HS-5 (cell line): ENCODE data around the gene OTOF.

ENCODE experiments used
- DNase-seq: peaks from one replicate; pipeline ENCODE4 v3.0.0-alpha.2; 2012; ENCODE audit warnings: low read depth

OTOF gene

GRCh38 chr2:26500406-26500805 lies 22.5 kb upstream of the OTOF start:
- DNase-seq: no peak

- DNase-seq: no peak
Observed at GRCh38 chr2:26495705-26496297, 17.9 kb upstream of the OTOF start.

- no peak for DNase-seq
Observed at GRCh38 chr2:26494891-26495290, 17.0 kb upstream of the OTOF start.

GRCh38 chr2:26494199-26494598 lies 16.3 kb upstream of the OTOF start:
- DNase-seq: no peak

DNA sequence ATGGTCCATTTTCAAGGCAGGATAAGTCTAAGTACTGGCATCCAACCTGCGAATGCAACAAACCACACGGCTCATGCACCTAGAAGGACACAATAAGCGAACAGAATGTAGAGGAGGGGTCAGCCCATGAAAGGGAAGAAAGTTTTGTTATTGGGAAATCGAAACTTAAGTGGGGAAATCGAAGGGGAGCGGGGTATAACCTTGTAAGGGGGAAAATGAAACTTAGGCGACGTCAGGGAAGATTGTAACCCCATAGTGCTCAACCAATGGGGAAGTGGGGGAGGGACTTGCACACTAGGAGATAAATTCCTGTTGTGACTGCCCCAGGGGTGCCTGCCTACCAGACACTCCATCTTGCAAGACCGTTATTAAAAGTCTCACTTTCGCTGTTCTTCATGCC lies 15.6 kb upstream of the OTOF start:
- DNase-seq: no peak

- DNase-seq: no peak
Observed at GRCh38 chr2:26492749-26493515, 15.0 kb upstream of the OTOF start.

DNA sequence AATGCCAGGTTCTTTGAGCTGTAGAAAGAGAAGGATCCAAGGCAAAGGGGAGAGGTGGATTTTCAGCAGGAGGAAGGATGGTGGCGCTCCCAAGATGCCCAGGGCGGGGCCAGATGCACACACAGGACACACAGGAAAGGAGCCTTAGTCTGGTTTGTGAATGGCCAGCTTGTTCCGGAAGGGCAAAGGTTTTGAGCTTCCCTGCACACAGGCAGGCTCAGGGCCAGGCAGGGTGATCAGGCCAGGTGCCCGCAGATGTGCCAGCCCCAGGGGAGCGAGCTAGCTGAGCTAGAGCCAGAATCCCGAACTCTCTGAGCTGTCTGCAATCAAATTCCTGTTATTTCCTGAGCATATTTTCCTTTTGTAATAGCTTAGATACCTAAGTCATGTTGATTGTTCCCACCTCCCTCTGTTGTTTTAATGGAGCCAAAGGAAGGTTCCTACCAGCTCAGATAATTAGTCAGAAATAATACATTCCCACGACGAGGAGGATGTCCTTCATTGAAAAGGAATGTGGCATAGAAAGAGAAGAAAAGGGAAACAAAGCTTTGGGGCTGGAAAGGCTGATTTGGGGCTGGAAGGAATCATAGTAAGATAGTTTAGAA lies 13.7 kb upstream of the OTOF start:
- DNase-seq: no peak

DNA sequence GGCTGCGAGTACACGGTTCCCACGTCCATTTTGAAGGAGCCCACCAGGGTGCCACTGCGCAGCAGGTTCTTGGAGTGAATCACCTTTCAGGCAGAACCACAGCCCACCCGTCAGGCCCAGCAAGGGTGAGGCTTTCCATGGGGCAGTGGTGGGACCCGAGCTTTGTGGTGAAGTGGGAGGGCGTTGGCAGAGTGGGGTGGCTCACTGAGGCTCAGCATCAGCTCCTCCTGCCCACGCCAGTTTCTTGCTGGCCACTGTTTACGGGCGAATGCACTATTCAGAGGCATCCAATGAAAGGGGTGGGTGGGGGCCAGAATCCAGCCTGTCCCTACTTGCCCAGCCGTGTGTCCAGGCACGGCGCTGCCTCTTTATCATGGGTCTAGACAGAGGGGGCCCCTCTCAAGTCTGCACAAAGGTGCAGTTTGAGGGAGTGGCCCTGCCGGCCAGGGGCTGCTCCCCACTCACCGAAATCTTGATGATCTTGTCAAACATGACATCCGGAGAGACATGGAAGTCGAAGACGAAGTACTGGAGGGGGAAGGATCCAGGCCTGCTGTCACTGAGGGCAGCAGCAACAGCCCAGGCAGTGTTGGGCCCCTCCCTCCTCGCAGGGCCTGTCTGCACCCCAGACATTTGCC lies 11.4 kb upstream of the OTOF start:
- no peak for DNase-seq

DNA sequence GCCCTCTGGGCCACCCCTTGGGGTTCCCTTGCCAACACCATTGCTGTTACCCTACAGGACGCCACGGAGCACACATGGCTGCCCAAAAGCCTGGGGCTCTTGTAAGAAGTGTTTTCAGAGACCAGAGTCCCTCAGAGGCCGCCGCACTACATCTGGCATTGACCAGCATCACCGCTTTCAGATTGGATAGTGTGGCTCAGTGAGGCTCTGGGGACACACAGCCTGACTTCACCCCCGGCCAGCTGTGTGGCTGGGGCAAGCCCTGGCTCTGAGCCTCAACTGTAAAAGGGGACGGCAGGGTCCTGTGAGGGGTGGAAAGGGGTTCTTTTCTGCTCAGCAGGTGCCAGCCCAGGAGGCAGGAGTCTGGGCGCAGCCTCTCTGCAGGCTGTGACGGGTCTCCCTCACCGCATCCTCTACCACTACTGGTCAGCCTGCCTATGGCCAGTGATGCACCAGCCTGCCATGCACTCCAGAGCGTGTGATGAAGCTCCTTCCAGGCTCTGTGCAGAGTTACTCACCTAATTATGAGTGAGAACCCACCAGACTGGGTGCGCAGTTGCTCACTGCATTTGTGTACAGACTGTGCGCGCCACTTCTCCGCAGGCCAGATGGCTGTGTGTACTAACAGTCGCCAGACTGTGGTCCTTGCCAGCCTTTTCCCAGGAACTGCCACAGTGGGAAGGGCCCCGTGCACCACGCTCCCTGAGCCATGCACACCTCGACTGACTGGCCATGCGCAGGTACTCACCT lies 10.7 kb upstream of the OTOF start:
- DNase-seq: no peak

- no peak for DNase-seq
Observed at GRCh38 chr2:26487192-26487591, 9.3 kb upstream of the OTOF start.

- no peak for DNase-seq
Observed at GRCh38 chr2:26486789-26487188, 8.9 kb upstream of the OTOF start.

- no peak for DNase-seq
Observed at GRCh38 chr2:26485725-26486418, 7.9 kb upstream of the OTOF start.

GRCh38 chr2:26485099-26485498 lies 7.2 kb upstream of the OTOF start:
- DNase-seq: no peak

GRCh38 chr2:26484579-26484978 lies 6.7 kb upstream of the OTOF start:
- DNase-seq: no peak

GRCh38 chr2:26483957-26484565 lies 6.1 kb upstream of the OTOF start:
- DNase-seq: no peak

DNA sequence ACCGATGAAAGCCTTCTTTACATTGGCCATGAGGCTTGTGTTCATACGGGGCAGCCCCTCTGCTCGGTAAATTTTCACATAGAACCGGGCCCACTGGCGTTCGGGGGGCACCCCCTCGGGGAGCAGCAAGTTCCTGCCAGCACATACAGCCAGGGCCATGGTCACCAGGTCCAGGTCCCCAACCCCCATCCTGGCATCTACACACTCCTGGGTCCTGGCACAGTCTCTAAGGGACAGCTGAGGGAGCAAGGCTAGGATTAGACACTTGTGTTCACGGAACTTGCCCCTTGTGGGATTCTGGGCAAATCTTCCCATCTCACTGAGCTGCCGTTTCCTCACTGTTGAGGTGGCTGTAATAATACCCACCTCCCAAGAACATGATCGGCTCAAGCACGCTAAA lies 5.6 kb upstream of the OTOF start:
- DNase-seq: no peak

DNA sequence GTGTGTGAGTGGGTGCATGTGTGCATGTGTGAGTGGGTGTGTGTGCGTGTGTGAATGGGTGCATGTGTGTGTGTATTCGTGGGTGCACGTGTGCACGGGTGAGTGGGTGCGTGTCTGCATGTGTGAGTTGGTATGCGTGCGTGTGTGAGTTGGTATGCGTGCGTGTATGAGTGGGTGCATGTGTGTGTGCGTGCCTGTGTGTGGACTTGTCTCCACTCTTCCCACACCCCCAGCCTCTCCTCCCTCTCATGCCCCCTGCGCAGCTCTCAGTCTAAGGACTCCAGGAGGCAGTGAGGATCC lies 5.1 kb upstream of the OTOF start:
- DNase-seq: no peak

GRCh38 chr2:26482211-26483026 lies 4.5 kb upstream of the OTOF start:
- DNase-seq: no peak

GRCh38 chr2:26481706-26482105 lies 3.8 kb upstream of the OTOF start:
- no peak for DNase-seq

DNA sequence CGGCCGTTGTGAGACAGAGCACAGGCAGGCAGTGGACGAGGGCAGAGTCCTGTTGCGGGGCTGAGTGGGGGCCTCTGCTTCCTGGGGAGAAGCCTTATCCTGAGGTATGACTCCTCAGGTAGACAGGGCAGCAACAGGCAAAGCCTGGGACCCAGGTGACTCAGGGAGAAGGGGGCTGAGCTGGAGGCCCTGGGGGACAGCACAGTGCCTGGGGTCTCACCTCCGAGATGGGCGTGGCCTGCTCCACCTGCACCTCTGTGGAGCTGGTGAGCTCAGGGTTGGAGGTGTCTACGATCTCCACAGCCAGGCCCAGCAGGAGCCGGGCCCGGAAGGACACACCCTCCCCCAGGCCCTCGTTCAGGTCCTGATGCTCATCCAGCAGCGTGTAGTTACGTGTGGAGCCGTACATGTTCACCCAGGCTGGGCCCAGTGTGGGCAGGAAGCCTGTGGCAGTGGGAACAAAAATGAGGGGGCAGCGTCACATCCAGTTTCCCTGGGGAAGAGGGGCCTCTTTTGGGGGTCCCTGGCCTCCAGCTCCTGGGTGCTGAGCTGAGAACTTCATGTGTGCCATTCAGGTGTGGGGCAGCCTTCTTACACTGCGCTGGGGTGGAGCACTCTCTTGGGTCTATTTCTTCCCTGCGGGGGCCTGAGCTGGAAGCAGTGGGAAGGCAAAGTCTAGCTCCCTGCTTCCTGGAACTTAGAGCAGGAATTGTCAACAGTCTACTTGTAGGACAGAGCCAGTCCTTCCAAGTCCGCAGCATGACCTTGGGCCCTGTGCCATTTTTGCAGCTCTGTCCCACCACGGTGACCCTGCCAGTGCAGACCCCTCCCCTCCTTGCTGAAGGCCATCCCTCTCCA lies 2.9 kb upstream of the OTOF start:
- DNase-seq: no peak
